Activated CD4-positive, alpha-beta T cell treated with anti-CD3 and anti-CD28 coated beads, Interleukin-2, amount 50 U/mL, for 48 hours (primary cell): ENCODE results near the gene KAZN.

Experiments
- DNase-seq, 2 experiments: peaks; one replicate each; pipeline ENCODE4 v3.0.0-alpha.2; 2020

The KAZN gene

GRCh38 chr1:14804626-14805025 is 206.1 kb downstream of the KAZN start:
- DNase-seq = no peak

- no peak for DNase-seq
These were observed 208.3 kb downstream of the KAZN start for GRCh38 chr1:14806772-14807171.

GRCh38 chr1:14808768-14809167 is 210.3 kb downstream of the KAZN start:
- DNase-seq = no peak

GRCh38 chr1:14809191-14809981 is 210.9 kb downstream of the KAZN start:
- no peak for DNase-seq

- no peak for DNase-seq
These were observed 212.3 kb downstream of the KAZN start for GRCh38 chr1:14810595-14811361.

- no peak for DNase-seq
These were observed 213.1 kb downstream of the KAZN start for GRCh38 chr1:14811573-14811972.

GRCh38 chr1:14812189-14812588 is 213.7 kb downstream of the KAZN start:
- DNase-seq = no peak

- DNase-seq = no peak
These were observed 216.8 kb downstream of the KAZN start for GRCh38 chr1:14815175-14815877.

- no peak for DNase-seq
These were observed 219.0 kb downstream of the KAZN start for GRCh38 chr1:14817223-14818170.

GRCh38 chr1:14820295-14821085 is 222.0 kb downstream of the KAZN start:
- no peak for DNase-seq

- DNase-seq = no peak
These were observed 224.0 kb downstream of the KAZN start for GRCh38 chr1:14822493-14822892.

GRCh38 chr1:14822996-14823395 is 224.5 kb downstream of the KAZN start:
- no peak for DNase-seq

- no peak for DNase-seq
These were observed 225.9 kb downstream of the KAZN start for GRCh38 chr1:14824314-14824915.

- DNase-seq = no peak
These were observed 226.9 kb downstream of the KAZN start for GRCh38 chr1:14825396-14825795.

GRCh38 chr1:14826172-14826636 is 227.7 kb downstream of the KAZN start:
- no peak for DNase-seq

GRCh38 chr1:14826731-14827326 is 228.3 kb downstream of the KAZN start:
- no peak for DNase-seq

GRCh38 chr1:14827870-14828269 is 229.4 kb downstream of the KAZN start:
- DNase-seq = no peak

GRCh38 chr1:14828665-14829064 is 230.2 kb downstream of the KAZN start:
- DNase-seq = no peak

GRCh38 chr1:14835725-14836124 is 237.2 kb downstream of the KAZN start:
- no peak for DNase-seq

- DNase-seq = no peak
These were observed 238.1 kb downstream of the KAZN start for GRCh38 chr1:14836426-14837140.
